Stimulated activated CD4-positive, alpha-beta T cell treated with anti-CD3 and anti-CD28 coated beads, Interleukin-15, amount 100 ng/mL, for 1 hour (primary cell): ENCODE measurements around the gene WNT9A.

Experiments used
- DNase-seq, 2 donors: peaks; one replicate each; pipeline ENCODE4 v3.0.0-alpha.2; 2020; ENCODE audit warnings: low read depth in 1 of 2, low spot score in 1 of 2

The WNT9A gene

DNA sequence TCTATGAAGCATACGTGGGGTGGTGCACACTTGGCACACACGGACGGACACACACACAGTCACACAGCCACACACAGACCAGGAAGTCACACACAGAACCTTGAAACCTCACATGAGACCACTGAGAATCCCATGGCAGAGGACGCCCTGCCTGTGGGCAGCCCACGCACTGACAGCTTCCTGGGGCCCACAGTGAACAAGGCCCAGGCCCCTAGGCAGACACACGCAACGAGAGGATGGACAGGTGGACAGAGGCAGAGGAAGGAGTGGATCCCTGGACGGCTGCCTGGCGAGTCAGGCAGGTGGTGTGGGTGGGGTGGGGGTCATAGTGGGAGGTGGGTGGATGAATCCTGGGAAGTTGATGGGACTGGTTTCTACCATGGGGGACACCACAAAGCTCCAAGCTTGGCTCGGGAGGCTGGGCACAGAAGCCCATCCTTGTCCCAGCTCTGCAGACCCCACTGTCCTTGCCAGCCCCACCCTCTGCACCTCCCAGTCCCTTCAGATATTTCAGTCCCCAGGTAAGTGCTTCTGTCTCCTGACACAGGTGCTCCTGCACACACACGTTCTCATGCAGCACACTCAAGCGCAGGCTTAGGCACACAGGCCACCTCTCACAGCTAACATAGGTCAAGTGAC, 49.1 kb downstream of the WNT9A start:
- no peak for DNase-seq

DNA sequence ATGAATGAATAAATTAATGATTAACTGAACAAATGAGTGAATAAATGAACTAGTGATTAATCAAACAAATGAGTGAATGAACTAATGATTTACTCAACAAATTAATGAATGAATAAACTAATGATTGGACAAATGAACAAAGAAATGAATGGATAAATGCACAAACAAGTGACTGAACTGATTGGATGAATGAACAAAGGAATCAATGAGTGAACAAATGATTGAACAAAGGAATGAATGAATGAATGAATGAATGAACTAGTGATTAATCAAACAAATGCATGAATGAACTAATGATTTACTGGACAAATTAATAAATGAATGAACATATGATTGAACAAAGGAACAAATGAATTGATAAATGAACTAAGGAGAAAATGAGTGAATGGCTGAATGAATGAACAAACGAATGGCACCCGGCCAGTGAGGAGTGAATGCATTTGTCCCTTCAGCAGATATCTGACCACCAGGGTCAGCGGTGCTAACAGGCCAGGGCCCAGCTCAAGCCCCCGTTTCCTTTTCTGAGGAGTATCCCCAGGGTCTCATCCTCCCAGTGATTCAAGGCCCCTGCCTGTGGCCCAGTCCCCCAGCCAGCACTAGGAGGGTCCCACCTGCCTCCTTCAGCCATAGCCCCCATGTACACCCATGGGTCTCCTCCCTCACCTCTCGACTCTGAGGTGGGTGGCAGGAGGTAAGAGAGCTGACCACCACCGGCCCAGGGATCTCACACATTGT, 49.9 kb downstream of the WNT9A start:
- DNase-seq, result no peak

DNA sequence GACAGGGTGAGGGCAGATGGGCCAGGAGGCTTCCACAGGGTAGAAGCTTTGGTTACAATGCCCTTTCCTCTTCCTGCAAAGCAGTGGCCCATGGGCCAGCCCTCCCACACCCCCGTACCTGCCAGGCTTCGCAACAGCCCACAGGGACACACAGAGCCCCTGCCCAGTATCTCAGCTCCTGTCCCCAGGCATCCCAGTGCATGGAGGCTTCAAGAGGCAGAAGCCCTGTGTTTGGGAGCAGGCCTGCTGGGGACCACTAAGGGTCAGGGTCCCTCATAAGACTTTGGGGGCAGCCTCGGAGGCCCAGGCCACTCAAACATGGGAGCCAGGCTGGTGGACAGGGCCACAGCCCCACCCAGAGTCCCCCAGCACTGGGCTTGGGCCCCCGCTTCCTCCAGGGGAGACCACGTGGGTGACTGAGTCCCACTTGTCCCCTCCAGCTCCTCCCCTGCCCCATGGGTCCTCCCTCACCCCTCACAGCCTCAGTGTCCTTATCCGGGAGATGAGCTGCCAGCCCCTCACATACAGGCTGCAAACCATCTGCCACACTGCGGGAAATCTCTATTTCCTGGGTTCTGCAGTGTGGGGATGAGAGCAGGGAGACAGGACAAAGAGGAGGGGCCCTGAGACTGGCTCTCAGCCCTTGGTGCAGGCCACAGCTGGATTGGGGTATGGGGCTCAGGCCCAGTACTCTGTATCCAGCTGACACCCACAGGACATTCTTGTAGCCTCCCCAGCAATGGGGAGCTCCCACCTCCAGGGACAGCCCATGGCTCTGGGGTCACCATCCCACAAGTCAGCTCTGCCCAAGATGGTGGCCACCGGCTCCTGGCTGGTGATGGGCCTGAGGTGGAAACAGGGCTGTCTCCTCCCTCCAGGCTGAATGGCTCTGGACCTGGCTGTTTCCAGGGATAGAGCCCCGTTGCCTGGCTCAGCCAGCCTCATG, 50.7 kb downstream of the WNT9A start:
- no peak for DNase-seq

DNA sequence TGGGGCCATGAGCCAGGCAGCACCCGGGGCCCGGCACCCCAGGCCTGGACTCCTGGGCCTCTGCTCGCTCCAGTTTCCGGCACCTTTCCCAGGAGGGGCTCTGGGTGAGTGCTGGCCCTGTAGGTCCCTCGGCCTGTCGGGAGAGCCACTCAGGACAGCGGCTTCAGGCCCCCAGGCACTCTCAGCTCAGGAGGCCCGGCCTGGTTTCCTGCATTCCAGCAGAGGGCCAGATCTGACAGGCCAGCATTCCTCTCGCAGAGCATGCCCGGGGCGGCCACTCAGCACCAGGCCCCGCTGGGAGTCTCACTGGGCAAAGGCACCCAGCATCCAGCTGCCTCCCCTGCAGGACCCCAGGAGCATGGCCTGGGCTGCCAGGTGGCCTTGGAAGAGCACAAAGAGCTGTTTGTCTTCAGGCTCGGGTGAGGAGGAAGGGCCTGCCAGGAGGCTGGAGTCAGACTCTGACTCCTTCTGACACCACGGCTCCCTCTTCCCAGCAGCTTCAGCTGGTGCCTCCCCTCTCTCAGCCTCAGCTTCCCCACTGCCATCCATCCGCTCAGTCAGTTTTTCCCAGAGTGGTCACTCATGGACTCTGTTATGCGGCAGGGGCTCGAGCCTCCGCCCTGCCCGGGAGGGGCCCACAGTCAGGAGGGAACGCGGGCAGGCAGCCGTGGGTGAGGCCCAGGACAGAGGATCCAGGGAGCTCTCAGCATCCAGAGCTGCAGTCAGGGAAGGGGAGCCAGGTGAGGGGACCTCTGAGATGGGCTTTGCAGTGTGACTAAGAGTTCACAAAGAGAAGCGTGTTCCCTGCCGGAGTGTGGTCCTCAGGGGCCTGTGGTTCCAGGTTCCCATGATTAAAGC, 51.7 kb downstream of the WNT9A start:
- DNase-seq, result no peak

DNA sequence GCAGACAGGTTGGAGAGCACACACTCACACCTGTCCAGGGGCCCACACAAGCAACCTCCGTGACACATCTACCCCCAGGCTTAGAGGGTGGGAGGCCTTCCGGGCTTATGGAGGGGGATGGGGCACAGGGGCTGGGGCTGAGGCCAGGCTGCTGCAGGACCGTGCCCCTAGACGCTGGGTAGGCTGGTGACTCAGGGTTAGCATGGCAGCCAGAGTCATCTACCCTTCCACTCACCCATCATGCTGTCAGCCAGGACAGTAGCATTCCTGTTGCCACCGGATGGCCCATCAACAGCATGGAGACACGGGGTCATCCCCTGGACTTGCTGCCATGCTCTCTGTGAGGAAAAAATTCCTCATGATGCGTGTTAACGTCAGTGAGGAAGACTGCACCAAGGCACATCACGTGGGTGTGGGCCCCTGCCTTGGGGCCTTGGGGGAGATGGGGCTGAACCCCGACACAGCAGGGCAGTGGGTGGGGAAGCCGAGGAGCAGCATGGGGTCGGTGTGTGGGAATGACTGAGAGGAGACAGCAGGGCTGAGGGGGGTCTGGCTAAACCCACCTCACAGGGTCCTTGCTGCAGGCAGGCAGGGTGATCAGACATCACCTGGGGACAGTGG, 52.8 kb downstream of the WNT9A start:
- no peak for DNase-seq

DNA sequence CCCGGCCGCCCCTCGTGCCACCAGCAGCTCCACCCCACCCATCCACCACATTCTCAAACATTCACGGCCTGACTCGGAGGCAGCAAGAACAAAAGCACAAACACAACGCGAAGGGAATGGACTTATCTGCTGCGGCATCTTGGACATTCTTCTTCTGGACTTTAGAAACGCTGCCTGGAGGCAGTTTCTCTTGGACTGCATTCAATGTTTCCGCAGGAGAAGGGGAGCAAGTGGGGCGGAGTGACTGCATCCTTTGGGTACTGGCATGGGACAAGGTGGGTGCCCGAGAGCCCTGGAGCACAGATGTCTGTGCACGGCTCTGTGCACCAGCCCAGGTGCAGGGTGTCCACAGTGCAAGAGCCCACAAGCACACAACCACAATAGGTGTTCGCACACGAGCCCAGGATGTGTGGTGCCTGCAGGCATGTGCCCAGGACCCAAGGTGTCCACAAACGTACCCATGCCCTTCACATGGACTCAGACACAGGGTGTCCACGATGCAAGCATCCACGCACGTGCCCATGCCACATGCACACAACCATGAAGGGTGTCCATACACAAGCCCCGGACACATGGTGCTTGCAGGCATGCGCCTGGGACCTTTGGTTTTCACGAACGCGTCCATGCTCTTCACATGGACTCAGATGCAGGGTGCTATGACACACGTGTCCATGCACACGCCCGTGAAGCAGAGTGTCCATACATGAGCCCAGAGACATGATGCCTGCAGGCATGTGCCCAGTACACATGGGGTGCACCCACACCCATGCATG, 53.6 kb downstream of the WNT9A start:
- no peak for DNase-seq

DNA sequence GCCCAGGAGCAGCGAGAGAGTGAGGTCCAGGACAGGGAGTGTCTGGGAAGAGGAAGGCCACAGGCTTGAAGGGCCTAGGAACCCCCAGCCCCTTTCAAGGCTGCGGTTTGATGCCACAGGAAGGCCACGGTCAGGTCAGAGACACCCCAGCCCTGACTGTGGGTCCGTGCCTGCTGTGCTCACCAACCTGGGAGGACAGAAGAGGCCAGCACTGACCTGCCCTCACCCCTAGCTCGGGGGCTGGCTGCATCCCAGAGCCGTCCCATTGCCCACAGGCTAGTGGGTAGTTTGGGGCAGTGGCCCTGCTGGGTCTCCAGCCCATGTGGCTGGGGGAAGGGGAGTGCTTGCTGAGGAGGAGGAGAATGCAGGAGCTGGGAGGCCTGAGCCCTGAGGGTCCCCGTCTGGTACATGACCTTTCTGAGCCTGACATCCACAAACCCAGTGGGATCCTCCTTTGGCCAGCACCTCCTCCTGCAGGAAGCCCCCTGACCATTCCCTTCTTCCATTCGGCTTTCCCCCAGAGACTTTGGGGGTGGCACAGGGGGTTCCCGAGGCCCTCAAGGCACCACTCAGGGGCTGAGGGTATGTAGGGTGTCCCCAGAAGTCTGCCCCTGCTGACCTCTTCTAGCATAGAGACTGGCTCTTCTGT, 54.3 kb downstream of the WNT9A start:
- no peak for DNase-seq

DNA sequence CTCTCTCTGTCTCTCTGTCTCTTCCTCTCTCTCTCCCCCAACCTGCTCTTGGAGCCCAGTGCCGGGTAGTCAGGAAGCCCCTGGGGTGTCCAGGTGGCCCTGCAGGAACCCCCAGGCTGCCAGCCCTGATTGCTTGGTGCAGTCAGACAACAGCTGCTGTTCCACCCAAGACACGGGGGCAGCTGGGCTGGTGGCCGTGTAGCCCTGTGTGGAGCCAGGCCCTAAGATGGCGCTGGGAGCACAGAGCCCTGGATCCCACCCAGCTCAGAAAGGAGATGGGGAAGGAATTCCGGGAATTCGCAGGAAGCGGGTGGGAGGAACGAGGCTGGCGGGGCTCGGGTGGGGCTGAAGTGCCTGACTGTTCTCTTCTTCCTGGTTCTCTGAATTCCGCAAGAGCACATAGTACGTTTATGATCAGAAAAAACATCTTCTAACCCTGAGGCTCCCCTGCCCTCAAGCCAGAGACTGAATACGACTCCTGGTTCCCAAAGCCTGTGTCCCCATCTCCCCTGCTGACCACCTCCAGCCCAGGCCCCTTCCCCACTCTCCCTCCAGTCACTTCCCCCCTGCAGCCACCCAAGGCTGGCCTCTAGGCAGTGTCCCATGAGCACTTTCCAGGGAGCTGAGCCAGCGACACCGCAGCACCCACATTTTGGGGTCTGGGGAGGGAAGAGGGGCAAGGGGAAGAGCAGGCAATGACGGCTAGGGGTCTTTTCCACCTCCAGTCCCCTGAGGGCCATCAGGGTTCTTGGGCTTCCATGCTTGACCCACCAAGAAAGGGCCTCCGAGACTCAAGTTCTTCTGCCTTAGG, 55.0 kb downstream of the WNT9A start:
- no peak for DNase-seq

DNA sequence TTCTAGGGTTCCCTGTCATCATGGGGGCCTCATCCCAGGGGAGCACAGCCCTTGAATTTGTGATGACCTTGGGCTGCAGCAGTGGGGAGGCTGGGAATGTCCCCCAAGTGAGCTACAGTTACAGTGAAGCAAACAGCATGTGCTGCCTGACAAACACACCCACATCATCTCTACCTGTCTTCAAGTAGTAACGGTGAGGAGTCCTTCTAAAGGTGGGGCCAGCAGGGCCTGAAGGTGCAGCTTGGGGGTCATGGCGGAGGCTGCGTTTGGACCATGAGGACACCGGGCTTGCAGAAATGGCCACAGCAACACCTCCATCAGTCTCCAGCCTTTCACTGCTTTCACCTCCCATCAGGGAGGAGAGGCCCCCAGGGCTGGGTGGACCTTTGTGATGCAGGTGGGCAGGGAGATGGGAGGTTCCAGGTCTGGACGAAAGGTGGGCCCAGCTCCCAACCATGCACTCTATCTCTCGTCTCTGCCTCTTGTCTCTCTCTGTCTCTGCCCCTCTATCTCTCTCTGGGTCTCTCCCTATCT, 55.7 kb downstream of the WNT9A start:
- no peak for DNase-seq

DNA sequence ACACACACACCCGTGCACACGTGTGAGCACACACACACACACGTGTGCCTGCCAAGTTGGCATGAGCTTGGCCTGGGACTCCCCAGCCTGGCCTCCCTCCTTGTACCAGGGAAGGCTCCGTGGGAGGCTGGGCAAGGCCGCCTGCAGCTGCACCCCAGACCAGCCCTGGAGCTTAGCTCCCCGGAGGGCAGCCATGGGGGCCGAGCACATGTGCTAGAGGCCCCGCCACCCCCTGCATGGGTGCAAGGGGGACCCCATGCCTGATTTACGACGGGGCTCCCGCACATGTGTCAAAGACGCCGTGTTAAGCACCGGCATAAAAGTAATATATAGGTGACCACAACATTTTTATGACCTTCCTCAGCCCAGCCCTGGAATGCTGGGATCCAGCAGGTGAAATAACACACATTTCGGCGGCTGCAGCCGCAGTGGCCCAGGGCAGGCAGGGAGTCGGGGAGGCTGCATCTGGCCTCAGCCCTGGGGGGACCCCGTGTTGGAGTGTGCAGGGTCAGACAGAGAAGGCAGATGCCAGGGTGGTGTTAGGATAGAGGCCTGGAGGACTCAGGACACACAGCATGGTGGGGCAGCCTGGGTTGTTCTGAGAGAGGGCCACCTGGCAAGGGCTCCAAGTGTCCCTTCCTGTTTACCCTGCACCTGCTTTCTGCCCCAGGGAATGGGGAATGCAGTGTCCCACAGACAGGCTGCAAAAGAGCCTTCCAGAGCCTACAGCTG, 56.3 kb downstream of the WNT9A start:
- no peak for DNase-seq

DNA sequence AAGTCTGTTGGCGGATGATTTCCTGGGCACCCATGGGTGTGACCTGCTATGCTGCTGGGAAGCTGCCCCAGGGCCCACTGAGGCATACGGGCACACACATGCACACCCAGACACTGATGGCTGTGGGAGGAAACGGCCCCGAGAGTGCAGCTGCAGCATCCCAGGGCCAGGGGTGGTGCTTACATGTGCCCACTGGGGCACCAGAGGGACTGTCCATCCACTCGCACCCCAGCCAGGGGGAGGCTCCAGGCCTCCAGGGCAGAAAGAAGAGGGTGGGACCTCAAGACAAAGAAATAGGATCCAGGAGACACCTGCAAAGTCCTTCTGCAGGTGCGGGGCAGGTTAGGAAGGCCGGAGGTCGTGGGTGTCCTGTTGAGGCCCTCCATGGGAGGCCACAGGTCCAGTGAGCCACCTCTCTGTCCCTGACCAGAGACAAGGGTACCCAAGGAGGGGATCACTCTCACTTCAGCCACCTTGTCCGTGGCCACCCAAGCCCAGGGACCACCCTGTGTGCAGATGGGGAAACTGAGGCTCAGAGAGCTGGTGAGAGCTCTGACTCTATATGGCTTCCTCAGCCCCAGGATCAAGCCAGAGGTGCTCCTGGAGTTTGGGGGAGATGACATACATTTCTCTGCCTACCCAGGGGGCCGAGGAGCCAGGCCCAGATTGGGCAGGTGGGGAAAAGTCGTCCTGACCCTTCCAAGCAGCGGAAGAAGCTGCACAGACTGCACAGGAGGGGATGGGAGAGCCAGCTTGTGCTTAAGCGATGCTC, 57.1 kb downstream of the WNT9A start:
- DNase-seq, result no peak

DNA sequence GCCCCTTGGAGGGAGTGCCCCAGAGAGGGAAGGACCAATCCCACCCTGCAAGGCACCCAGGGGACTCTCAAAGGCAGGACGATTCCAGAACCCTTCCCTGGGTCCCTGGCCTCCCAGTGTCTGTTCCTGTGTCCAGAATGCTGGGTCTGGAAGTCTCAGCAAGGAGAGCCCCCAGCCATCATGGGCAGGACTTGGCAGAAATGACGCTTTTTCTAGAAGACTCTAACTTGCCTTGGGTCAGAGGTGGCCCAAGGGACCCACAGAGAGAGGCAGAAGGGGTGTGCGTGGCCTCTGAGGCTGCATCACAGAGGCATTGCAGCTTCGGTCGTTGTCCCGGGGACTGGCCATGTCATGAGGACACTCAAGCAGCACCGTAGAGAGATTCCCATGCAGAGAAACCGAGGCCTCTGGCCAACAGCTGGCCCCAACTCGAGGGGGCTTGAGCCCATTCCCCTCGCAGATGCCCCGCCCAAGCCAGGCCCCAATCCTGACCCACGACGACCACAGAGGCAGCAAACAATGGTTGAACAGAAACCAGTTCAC, 57.8 kb downstream of the WNT9A start:
- no peak for DNase-seq

DNA sequence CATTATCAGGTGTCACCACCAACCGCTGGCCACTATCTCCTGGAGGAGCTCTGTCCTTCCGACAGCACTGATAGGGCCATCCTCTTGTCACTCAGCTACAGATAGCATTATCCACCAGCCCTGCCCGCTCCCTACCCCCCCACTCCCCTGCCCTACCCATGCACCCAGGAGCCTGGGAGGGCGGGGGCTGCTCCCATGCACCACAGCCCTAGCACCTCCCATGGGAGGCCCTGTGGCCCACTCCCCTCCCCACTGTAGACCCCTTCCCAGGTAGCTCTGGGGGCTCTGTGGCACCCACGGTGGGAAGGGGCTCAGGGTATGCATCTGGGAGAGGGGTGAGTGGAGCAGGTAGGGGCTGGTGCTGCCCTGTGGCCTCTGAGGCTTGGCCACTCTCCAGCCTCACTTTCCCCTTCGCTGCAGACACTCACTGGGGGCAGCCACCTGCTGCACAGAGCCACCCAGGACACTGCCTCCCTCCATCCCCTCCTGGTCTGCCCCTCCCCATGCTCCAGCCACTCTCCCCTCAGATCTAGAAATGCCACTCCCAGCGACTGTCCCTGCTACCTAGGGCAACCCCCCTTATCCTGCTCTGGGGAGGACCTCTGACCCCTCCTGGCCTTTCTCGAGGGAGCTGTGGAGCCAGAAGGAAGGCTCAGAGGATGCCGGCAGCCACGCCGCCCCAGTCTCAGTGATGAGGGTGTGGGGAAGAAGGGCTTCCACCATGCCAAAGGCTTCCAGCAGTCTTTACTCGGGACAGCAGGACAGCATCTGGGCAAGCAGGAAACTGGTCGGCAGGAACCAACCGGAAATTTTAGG, 58.5 kb downstream of the WNT9A start:
- DNase-seq, result no peak

DNA sequence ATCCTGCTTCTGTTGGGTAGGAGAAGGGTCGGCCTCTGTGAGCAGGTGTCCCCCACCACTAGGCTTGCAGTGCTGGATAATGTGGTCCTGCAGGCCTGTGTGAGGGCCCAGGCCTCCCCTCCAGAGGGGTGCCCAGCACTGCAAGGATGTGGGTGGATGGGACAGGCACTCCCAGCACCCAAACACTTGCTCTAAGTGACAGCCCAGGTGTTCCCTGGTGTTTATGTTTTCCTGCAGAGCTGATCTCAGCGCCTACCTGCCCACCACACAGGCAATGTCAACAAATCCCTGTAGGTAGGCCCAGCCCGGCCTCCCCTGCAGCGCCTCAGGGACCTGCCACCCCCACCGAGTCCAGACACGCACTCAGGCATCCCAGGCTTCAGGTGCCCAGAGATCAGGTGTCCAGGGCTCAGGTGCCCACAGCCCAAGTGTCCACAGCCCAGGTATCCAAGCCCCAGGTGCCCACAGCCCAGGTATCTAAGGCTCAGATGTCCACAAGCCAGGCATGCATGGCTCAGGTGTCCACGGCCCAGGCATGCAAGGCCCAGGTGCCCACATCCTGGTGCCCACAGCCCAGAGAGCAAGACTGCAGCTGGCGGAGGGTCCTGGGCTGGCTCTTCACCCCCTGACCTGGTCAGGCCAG, 59.2 kb downstream of the WNT9A start:
- DNase-seq, result no peak
